ENCODE data around the gene AGPAT2.

Gene AGPAT2

DNA sequence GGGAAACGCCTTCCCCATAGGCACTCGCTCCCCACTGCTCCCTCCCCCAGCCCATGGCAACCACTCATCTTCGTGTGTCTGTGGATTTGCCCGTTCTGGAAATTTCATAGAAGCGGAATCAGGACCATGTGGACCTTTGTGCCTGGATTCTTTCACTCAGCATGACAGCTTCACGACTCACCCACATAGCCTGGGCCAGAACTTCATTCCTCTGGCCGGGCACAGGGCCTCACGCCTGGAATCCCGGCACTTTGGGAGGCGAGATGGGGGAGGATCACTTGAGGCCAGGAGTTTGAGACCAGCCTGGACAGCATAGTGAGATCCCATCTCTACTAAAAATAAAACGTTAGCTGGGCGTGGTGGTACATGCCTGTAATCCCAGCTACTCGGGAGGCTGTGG is 13.0 kb upstream of the AGPAT2 start:
- no peak for DNase-seq

DNA sequence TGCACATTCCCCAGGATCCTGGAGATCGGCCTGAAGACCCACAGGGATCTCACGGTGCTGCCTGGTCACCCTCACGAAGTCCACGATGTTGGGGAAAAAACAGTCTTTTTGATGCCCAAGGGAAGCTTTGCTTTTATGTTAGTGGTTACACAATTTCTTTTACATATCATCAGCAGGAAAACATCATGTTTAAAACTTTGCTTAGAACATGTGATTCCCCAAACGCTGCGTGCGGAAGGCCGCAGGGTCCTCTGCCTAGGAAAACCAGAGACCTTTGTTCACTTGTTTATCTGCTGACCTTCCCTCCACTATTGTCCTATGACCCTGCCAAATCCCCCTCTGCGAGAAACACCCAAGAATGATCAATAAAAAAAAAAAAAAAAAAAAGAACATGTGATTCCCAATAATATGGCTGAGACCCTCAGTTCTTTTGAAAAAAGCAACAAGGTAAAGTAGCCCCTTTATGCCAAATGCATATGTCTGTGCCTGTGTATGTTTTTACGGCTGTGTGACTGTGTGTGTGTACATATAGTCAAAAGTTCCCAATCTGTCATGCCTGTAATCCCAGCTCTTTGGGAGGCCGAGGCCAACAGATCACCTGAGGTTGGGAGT is 11.5 kb upstream of the AGPAT2 start:
- DNase-seq = no peak

DNA sequence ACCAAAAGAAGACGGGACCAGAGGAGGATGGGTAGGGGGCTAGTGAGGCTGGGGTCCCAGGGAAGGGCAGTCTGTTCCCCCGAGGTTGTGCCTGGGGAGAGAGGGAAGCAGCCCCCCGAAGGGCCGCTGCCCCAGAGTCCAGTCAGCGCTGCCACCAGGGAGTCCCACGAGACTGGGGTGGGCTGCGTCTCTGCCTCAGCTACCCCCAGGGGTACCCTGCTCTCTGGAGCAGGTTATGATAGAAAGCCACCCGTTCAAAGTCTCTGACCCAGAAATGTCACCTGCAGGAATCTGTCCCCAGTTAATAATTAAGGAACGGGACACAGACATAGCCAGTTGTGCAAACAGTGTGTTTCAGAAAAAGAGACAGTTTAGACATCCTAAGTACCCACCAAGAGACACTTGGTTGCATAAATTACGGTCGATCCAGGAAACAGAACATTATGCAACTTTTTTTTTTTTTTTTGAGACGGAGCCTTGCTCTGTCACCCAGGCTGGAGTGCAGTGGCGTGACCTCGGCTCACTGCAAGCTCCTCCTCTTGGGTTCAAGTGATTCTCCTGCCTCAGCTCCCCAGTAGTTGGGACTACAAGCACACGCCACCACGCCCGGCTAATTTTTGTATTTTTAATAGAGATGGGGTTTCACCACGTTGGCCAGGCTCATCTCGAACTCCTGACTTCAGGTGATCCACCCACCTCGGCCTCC is 10.7 kb upstream of the AGPAT2 start:
- no peak for DNase-seq

DNA sequence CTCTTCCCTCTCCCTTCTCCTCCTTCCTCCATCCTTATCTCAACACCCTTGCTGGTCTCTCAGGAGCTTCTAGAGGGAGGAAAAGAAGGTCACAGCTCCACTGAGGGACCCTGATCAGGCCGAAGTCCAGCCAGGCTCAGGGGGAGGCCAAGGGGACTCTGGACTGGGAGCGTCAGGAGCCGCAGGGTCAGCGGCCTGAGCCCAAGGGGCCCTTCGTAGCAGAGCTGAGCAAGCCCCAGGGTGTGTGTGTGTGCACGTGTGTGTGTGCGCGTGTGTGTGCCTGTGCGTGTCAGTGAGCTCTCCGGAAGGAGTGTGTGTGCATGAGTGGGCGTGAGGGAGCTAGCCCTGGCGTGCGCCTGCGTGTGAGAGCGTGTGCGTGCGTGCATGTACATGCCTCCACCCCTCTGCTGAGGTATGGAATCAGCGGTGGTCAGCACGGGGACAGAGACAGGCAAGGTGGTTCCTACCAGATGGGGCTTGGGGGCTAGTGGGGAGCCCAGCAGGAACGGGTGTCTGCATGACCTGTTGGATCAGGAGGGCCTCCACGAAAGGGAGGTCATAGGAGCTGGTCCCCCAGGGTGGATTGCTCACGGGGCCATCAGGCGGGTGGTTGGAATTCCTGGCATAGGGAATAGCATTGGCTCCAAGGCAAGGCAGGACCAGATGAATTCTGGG is 10.0 kb upstream of the AGPAT2 start:
- no peak for DNase-seq

DNA sequence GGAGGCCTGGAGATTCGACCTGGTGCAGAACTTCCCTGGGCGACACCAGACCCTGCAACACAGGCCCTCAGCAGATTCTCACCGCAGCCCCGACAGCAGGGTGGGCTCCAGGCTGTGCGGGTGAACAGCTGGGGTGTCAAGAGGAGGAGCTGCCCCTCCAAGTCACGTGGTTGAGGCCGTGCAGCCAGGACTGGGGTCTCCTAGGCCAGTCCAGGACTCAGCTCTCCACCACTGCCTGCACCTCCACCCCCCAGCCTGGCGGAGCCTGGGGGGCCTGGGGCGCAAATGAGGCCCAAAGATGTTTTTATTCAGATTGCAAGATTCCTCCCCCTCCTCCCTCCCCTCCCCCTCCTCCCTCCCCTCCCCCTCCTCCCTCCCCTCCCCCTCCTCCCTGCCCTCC is 9.2 kb upstream of the AGPAT2 start:
- DNase-seq = no peak

DNA sequence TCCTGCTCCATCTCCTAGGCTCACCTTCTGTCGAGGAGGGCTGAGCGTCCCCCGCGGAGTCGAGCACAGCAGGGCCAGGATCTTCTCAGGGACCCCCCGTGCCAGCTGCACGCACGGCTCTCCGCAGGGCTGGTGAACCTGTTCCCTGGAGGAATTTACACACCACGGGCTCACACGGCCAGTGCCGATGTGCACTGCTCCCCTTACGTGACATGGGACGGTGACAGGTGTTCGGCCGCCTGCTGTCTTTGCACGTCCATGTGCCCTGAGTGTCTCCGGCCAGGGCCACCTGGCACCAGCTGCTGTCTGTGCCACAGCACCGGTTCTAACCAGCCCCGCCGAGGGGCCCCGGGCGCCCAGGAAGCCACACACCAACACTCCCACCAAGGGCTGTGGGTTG is 8.7 kb upstream of the AGPAT2 start:
- DNase-seq = no peak

DNA sequence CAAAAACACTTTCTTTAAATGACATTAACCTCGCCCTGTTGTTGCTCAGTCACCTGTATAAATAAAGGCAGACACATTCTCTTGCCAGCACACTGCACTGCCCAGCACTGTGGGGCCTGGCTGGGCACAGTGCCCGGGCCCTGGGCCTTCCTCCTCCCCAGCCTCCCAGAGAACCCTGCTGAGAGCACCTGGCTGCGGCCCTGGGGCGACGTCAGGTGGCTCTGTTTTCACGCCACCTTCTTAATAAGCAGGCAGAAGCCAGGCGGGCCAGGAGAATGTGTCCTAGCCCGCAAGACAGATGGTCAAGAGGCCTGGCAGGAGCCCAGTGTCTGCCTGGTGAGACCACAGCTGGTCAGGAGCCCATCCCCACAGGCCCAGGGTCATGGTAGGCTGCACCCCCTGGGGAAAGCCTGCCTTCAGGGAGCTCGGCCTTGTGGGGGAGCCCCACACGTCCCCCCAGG is 8.2 kb upstream of the AGPAT2 start:
- no peak for DNase-seq

DNA sequence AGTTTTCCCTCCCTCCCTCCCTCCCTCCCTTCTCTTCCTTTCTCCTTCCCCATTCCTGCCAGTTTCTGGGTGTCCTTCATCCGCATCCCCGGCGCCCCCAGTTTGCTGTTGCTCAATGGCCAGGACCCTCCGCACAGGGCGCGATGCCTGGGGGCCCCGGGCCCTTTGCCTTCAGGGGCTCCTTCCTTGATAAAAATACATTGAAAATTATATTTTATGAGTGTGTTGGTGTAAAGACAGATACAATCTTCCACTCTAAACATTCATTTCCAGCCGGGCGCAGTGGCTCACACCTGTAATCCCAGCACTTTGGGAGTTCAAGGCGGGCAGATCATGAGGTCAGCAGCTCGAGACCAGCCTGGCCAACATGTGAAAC is 7.6 kb upstream of the AGPAT2 start:
- no peak for DNase-seq

DNA sequence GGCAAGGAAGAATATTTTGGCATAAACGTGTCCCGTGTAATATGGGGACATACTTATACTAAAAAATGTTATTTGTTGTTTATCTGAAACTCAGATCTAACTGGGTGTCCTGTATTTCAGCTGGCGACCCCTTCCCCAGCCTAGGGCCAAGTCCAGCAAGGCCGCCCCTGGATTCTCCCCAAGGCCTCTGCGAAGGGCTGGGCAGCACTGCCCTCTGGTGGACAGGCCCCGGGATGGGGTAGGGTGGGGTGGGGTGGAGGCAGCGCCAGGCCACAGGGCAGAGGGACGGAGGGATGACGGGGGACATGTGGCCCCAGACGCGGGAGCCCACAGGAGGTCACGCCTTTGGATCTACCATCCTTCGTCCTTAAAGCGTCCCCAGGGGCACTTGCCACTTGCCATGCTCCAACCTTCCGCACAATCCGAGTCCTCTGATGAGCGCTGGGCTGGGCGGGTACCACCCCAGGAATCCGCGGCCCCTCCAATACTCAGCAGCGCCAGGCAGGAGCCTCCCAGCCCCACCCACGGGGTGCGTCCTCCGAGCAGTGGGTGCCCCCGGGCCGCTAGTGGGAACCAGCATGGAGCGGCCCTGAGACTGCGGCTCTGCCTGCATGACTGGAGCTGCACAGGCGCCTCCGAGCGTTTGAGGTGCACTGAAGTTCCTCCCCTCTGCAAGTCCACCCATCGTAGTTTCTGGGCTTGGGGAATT is 7.1 kb upstream of the AGPAT2 start:
- DNase-seq = no peak

DNA sequence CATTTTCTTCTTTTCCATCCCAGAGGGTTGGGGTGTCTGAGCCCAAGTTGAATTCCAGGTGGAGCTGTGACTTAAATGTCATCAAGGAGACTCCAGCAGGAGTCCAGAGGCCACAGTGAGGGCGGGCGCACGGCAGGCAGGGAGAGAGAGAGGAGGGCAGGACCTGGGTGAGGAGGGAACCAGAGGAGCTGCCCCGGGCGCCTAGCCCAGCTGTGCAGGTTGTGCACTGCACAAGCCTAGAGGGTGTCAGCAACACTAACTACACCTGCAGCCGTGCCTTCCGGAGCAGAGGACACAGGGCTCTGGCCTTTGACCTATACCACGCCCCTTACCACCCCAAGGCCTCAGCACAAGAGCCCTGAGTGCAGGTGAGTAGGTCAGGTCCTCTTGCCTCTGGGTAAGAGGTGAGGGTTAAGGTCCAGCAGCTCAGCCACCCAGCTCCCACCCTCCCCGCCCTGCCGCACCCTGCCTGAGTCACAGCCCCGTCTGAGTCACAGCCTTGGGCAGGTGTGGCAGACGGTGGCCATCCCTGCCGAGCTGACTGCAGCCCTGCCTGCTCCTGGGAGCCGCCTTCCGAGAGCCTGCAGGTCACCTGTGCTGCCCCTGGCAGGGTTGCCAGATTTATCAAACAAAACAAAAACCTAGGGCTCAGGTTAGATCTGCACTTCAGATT is 6.4 kb upstream of the AGPAT2 start:
- DNase-seq = no peak

DNA sequence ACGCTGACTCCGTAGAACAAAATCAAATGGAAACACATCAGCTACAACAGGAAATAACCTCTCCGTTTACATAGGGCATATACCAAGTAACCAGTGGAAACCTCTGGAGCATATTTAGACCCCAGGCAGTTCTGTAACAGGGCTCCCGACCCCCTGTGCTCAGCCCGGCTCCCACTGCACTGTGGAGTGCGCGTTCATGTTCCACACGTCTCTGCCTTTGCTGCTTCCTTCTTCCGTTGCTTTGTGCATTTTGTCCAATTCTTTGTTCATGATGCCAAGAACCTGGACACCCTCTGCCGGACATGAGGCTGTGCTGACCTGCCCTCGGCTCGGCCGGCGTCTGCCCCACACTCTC is 5.9 kb upstream of the AGPAT2 start:
- no peak for DNase-seq

DNA sequence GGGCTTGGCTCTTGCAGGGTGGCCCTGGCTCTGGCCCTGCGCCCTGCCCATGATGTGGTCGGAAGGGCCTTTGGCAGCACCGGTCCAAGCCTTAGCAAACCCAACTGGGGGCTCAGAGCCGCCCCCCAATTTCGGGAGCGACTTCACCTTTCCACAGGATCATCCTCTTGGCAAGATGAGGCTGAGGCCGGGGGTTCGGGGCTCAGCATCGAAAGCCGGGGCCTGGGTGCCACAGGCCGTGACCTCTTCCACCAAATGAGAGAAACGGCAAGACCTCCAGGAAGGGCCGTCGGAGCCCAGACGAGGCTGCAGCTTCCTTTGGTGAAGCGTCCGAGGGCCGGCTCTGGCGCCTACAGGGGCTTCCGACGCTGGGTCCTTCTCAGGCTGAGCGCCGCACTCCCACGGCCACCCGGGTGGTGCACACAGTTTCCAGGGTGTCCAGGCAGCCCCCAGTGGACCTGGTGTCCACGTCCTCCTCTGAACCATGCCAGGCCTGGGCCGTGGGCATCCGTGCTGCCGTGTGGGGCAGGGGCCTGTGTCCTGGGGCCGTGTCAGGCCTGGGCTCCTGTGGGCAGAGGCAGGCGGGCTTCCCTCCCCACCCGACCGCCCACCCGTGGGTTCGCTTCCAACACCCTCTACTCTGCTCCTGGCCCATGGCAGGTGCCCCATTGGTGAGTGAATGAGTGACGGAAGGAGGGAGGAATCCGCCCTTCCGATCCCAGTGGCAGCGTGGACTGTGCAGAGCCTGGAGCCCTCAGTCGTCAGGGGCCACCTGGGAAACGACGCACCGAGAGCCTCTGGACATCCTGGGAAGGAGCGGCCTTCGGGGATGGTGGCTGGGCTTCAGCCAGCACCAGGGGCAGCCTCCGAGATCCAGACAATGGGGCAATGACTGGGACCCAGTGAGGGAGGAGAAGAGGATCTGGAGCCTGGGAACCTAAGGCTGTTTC is 5.2 kb upstream of the AGPAT2 start:
- no peak for DNase-seq

DNA sequence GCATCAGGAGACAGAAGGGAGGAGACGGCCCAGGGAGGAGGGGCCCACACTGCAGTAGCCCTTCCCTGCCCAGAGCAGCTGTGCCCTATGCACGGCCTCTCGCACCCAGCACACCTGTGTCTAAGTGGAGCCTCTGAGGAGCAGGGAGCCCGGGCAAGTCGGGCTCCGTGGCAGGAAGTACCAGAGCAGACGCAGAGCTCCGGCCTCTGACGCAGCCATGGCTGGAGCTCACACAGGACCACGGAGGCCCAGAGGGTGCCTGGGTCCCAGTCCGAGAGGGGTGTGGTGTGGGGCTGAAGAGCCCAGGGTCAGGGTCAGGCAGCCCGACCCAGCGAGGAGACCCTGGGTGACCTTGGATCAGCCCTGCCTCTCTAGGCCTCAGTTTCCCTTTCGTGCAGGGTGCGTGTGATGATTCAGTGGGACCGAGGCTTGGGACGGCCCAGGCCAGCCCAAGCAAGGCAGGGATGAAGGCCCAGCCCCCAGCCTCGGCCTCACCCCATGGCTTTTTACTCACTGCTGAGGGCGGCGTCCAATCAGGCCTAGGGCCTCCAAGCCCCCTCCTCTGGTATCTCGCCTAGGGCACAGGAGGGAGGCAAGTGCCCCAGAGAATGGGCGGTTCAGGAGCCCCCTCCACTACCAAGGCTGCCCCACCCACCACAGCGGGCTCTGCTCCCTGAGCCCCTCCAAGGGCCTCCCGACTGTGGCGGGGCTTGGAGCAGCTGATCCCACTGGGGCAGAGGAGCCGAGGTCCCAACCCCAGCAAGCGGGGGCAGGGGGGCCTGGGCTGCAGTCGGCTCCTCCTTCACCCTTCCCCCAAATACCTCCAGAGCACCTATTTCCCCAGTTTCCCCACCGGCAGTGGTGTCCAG is 4.3 kb upstream of the AGPAT2 start:
- no peak for DNase-seq

DNA sequence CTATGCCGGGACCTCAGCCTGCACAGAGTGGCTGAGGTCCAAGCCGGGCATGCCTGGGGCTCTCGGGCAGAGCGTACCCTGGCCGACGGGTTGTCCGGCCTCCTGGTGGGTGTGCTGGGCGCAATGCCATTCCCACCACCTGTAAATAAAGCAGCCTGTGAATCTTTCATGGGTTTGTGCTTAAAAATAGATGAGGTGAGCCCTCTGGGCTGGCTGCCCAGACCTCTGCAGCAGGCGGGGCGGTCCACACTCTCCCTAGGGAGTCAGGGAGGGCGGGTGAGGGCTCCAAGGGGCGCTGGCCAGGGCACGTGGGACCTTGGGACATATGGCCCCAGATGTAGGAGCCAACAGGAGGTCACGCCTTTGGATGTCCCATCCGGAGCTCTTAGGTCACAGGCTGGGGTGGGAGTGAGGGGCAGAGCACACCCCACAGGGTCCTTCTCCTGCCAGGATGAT is 3.6 kb upstream of the AGPAT2 start:
- DNase-seq = no peak

DNA sequence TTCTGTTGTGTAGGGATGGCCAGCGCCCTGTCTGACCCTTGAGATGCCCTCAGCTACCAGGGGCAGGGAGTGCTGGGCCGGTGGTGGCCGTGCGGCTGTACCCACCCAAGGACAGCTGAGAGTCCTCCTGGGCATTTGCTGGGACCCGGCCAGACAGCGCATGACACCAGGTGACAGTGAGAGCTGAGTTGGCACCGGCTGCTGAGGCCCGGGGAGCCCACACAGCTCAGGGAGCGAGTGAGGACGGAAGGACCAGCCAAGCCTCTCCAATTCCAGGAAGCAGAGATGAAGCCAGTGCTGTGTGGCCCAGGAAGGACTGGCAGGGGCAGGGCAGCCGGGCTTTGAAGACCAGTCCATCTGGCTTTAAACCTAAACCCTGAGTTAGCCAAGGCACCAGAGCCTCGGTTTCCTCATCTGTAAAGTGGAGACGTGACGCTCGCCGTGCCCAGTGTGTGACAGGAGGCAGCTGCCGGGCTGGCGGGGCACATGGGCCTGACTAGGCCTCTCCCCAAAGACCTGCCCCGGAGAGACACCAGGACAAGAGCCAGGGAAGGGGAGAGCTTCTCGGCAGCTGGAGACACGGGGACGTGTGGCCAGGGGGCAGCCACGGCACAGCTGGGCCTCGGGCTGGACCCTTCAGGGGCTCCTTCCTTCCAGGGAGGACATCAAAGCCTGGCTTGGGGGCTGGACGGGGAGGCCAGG is 3.0 kb upstream of the AGPAT2 start:
- DNase-seq = no peak

DNA sequence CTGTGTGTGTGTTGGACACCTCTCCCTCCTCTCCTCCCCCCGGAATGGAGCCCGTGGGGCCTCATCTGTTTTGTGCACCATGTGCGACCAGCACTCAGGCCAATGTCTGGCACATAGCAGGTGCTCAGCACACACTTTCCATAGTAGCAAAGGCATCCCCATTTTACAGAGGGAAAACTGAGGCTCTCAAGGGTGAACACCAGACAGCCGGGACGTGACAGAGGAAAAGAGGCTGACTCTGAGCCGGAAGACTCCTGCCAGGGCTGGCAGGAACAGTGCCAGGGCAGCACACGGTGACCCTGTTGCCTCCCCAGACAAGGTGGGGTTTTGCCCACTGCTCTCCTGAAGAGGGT is 1.8 kb upstream of the AGPAT2 start:
- DNase-seq = no peak

DNA sequence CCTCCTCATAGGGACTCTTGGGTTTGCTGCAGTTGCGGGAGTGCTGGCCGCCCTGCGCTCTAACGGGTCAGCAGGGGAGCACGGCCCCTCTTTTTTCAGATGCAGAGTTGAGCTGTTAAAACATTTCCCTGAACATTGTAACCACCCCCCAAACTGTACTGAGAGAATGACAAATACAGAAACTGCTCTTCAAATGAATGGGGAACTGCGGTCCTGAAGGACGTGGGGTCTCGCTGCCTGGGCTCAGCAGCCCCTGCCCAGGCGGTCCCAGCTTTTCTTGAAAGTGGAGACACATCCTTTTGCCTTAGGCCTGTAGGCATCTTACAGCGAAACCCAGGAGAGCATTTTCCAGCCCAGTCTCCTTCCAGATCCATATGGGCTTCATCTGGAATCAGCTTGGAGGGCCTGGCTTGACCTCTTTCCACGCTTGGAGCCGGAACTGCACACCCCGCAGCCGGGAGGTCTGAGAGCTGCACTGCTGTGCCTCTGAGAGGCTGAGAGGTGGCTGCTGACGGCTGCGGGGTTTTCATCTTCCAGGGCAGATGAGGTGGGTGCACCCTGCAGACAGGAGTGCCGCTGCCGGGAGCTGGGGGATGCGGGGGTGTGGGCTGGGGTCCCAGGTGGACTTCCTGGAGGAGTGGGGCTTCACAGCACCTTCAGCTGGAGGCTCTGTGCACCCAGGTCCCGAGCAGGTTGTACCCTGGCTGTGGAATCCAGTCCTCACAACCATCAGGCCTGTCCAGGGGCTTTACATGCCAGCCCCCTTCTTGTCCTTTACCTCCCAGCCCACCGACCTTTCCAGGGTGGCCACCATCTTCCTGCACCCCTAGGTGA is 1.2 kb upstream of the AGPAT2 start:
- no peak for DNase-seq

DNA sequence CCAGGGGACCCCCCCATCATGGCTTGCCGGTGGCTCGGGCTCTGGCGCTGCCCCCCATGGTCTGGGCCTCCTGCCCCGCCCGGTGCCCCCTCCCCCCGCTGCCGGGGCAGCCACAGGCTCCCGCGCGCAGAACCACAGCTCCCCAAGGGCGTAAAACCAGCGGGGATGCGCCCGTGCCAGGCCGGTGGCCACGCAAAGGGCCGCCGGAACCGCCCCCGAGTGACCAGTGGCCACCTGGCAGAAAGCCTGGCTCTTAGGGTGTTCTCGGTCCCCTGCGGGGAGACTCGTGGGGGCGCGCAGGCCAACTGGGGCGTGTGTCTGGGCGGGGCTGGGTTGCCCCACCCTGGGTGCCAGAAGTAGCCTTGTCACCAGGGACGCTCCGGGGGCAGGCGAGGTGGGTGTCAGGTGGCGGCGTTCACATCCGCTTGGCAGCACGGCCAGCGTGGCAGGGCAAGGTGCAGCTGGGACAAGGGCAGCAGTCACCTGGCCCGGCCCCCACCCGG is 515 bp upstream of the AGPAT2 start:
- no peak for DNase-seq

DNA sequence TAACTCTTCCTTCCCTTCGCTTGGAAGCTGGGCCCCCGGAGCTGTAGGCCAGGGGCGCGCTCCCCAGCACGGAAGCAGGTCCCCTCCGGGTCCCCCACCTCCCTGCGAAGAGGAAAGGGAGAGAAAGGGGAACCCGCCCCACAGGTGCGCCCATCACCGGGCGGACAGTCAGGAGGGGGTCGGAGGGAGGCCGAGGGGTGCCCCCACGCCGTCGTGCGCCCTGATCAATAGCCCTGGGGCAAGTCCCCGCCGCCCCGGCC is 793 bp downstream of the AGPAT2 start:
- DNase-seq = no peak

Data from activated CD4-positive, alpha-beta T cell treated with anti-CD3 and anti-CD28 coated beads, Interleukin-2, amount 50 U/mL, for 1 hour (primary cell).